Hypothalamus (tissue), 51 donors: ENCODE results near the gene ARID4B.
A peak's percentile ranks its signal among the peaks of the same experiment; 100 is the strongest.
"Not testable (repeated sequence)": the region's sequence is repeated elsewhere in the genome, so short reads cannot be mapped to it uniquely, and the experiment has no call there.

Experiments used
- DNase-seq, 51 donors: peaks; one replicate each; lab custom pipeline; 2025; lab: John Stamatoyannopoulos, UW

ARID4B gene, protein sequence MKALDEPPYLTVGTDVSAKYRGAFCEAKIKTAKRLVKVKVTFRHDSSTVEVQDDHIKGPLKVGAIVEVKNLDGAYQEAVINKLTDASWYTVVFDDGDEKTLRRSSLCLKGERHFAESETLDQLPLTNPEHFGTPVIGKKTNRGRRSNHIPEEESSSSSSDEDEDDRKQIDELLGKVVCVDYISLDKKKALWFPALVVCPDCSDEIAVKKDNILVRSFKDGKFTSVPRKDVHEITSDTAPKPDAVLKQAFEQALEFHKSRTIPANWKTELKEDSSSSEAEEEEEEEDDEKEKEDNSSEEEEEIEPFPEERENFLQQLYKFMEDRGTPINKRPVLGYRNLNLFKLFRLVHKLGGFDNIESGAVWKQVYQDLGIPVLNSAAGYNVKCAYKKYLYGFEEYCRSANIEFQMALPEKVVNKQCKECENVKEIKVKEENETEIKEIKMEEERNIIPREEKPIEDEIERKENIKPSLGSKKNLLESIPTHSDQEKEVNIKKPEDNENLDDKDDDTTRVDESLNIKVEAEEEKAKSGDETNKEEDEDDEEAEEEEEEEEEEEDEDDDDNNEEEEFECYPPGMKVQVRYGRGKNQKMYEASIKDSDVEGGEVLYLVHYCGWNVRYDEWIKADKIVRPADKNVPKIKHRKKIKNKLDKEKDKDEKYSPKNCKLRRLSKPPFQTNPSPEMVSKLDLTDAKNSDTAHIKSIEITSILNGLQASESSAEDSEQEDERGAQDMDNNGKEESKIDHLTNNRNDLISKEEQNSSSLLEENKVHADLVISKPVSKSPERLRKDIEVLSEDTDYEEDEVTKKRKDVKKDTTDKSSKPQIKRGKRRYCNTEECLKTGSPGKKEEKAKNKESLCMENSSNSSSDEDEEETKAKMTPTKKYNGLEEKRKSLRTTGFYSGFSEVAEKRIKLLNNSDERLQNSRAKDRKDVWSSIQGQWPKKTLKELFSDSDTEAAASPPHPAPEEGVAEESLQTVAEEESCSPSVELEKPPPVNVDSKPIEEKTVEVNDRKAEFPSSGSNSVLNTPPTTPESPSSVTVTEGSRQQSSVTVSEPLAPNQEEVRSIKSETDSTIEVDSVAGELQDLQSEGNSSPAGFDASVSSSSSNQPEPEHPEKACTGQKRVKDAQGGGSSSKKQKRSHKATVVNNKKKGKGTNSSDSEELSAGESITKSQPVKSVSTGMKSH (N-terminal part only)

DNA sequence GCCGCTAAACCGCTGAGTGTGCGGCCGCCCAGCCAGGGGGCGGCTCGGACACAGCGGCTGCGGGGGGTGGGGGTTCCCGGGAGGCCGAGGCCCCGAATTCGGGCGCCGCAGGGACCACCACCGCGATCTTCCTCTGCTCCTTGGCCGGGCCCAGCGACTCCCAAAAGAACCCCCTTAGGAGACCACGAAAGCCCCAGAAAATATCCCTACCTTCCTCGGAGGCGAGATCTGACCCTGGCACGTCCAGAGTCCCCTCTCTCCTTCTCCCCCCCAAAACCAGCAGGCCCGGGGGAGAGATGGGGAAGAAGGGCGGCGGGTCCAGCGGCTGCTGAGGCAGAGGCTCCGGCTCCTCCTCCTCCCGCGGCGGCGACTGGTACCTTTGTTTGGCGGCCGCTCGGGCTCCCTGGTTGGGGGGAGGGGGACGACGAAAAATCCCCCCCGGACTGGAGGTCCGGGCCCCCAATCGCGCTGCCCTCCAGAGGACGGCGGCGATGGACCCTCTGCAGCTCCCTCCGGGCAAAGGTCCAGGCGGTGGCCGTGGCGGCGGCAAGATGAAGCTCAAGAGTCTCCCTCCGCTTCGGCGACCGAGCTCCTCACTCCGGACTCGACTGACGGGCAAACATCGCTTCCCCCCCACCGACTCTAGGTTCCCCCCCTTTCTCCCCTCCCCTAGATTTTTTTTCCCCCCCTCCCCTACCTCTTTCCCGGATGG is at the start of gene ARID4B:
TSS of gene ARID4B (minus strand) at position 621 of the 712 bp plus-strand sequence. CDS start 1,260 bp downstream, outside the sequence.
- peak in 36 of 51 donors; percentile 25 to 98 (median 87) for DNase-seq

DNA sequence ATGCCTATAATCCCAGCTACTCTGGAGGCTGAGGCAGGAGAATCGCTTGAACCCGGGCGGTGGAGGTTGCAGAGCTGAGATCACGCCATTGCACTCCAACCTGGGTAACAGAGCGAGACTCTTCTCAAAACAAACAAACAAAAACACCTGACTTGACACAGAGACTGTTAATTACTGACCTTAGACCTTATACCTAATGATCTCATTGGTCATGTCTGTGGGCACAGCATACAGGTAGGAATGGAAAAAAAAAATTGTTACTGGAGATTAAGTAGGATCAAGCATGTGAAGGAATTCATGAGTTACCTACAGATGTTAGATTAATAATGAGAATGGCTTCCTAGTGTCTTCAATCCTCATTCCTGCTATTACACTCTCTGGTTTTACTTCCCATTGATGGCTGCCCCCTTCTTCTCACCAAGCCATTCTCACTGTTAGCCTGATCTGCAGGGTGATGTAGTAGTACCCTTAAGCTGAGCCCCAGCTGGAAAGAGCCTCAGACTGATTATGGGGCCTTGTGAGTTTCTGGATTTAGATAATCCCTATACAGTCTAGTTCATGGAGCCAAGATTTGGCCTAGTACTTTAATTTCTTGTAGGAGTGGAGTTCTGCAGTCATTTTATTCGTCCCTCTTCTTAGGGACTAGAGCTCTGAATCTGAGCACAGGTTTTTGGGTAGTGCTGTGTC is 48.1 kb upstream of the ARID4B start:
- DNase-seq = no peak

DNA sequence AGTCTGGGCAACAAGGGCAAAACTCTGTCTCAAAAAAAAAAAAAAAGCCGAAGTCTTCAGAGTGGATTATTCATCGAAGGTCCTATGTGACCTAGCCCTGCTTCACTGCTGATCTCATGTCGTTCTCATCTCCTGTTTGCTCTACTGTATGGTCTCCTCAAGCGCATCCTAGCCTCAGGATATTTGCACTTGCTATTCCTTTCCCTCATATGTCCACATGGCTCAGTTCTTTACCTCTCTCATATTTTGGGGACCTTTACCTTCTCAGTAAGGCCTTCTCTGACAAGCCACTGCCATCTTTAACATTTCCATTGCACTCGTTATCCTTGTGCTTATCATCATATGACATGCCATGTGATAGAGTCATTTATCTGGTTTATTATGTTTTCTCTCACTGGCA is 41.8 kb upstream of the ARID4B start:
- no peak for DNase-seq

DNA sequence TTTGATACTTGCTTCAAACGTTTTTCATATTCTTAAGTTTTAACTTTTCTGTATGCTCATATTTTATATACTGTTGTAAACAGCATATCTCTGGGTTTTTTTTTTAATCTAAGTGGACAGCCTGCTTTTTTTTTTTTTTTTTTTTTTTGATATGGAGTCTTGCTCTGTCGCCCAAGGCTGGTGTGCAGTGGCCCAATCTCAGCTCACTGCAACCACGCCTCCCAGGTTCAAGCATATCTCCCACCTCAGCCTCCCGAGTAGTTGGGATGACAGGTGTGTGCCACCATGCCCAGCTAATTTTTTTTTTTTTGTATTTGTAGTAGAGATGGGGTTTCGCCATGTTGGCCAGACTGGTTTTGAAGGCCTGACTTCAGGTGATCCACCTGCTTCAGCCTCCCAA is 40.4 kb upstream of the ARID4B start:
- no peak for DNase-seq

DNA sequence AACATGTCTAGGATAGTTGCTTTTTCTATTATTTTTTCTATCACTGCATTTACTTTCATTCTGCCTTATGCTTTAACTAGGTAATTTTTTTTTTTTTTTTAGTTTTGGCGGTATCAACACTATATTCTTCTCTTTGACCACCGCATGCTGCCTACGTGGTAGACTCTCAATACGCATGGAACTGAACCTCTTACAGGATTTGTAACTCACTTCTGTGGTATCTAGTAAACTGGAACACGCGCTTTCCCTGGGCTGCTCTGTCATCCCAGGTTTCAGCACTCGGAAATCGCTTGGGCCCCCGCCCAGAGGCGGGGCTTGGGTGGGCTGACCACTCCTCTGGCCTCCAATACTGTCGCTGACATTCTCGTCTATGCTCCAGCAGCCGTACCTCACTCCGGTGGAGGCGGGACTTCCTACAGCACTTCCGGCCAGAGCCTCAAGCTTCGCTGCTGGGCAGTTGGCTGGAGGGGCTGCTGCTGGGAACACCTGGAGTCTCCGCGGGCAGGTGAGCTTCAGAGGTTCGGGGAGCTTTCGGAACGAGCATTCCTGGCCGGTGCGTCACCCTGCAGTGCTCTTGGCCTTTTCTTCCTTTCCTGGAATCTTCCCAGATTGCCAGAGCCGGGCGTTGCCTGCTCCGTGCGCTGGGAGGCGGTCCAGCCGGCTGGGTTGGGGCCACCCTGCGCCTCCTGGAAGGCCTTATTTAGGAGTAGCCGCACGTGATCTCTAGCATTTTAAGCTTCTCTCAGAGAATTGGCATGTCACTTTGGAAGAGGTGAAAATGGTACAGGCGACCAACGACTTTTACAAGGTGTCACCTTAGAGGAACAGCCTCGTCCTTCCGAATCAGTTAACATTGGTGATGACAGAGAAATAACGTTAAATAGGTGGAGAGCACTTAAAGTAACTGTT is 39.3 kb upstream of the ARID4B start, which contains the start of gene TBCE:
TSS of gene TBCE (plus strand) at position 428 of the 909 bp plus-strand sequence. CDS start 12,623 bp downstream, outside the sequence.
- peak; percentile 31 to 97 (median 89) for DNase-seq

DNA sequence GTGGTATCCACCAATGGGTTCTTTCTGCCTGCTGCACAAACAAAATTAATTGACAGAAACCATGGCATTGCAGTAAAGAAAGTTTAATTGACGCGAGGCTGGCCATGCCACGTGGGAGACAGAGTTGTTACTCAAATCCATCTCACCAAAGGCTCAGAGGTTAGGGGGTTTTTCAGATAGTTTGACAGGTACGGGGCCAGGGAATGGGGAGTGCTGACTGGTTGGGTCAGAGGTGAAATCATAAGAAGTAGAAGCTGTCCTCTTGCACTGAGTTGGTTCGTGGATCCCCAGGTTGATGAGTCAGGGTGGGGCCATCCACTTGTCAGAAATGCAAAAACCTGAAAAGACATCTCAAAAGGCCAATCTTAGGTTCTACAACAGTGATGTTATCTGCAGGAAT is 38.3 kb upstream of the ARID4B start:
- no peak for DNase-seq

DNA sequence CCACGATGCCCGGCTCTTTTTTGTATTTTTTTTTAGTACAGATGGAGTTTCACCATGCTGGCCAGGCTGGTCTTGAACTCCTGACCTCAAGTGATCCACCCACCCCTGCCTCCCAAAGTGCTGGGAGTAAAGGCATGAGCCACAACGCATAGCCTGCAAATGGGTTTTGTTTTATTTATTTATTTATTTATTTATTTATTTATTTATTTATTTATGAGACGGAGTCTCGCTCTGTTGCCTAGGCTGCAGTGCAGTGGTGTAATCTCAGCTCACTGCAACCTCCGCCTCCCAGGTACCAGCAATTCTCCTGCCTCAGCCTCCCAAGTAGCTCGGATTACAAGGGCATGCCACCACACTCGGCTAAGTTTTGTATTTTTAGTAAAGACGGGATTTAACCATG is 36.2 kb upstream of the ARID4B start:
- DNase-seq = not testable (repeated sequence)

DNA sequence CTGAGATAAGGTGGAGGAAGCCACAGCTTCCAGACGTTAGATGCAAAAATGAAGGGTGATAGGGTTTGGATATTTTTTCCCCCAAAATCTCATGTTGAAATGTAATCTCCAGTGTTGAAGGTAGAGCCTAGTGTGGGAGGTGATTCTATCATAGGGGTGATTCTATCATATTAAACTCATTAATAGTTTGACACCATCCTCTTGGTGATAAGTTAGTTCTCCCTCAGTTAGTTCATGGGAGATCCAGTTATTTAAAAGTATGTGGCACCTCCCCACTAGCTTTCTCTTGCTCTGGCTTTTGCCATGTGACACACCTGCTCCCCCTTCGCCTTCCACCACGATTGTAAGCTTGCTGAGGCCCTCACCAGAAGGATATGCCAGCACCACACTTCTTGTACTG is 30.9 kb upstream of the ARID4B start:
- no peak for DNase-seq

DNA sequence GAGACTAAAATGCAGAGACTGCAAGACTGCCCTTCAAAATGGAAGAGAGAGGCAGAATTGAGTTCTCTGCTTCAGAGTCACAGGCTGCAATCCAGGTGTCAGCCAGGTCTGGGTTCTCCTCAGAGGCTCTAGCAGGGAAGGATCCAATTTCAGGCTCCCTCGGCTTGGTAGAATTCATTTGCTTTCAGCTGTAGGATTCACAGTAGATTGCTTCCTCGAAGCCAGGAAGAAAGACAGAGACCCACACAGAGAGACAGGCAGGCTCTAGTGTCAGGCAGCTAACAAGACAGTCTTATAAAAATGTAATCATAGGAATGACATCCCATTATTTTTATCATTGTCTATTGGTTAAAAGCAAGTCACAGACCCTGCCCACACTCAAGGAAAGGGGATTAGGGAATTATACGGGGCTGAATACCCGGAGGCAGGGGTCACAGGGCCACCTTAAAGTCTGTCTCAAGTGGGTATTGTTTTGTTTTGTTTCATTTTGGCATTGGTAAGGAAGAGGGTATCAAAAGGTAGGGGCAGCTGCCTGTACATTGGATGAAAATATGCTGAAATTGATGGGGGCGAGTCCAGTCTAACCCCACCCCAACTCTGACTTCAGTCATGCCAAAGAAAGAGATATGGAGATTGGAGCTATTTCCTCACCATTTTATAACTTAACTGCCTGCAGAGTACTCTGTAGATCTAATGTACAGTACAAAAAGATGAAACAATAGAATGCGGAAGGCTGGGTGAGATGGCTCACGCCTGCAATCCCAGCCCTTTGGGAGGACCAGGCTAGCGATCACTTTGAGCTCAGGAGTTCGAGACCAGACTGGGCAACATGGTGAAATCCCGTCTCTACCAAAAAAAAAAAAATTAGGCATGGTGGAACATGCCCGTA is 29.8 kb upstream of the ARID4B start:
- no peak for DNase-seq

DNA sequence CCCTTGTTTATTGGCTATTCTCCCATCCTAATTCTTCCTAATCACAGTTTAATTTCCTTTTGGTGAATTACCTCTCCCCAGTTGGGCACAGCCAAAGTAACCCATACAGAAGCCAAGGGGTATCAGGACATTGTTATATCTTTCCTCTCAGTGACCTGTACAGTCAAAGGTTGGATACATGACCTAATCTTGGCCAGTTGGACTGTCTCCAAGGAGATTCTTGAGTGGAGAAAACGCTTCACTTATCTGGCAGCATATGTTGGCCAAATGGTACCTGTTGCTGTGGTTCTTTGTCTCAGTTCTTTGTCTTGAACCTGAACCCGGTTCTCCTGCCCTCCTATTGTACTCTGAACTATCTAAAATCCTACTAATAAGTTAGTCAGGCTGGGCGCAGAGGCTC is 23.9 kb upstream of the ARID4B start:
- no peak for DNase-seq

DNA sequence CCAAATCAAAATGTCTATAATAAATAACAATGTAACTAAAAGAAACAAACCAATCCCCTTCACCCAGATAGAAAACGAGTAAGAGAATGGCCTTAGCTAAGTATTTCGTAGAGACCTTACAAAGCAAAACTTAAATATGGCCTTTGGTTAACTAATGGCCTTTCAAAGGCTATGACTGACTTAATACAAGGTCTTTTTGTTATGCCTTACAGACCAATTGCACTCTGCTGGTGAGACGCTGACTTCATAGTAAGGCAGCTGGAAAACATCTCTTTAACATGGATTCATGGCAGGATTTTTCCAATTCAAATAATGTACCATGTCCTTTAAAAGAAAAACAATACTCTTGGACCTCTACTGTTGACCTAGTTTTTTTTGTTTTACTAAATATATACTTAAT is 23.5 kb upstream of the ARID4B start:
- no peak for DNase-seq

DNA sequence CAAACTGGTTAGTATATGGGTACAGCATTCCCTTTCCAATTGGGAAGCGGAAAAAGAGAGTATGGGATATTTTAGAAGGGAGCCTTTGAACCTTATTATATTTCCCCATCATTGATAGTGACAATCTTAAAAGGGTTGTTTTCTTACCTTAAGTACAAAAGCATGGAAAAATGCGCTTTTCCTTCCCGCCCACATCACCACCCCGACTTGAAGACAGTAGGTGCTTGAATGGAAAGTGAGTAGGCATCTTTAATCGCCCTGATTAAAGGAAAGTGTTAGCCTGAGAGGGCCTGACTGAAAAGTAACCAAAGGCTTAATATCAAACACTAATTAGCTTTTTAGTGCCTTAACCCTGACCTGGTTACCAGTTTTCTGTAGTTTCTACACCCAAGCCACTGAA is 15.7 kb upstream of the ARID4B start:
- no peak for DNase-seq

DNA sequence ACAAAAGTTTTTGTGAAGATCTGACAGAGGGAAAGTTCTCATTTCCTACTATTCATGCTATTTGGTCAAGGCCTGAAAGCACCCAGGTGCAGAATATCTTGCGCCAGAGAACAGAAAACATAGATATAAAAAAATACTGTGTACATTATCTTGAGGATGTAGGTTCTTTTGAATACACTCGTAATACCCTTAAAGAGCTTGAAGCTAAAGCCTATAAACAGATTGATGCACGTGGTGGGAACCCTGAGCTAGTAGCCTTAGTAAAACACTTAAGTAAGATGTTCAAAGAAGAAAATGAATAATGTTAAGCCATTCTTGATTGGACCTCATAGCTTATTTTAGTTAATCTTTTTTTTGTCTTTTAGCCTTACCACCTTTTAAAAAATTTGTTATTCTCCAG is 14.5 kb upstream of the ARID4B start:
- no peak for DNase-seq

DNA sequence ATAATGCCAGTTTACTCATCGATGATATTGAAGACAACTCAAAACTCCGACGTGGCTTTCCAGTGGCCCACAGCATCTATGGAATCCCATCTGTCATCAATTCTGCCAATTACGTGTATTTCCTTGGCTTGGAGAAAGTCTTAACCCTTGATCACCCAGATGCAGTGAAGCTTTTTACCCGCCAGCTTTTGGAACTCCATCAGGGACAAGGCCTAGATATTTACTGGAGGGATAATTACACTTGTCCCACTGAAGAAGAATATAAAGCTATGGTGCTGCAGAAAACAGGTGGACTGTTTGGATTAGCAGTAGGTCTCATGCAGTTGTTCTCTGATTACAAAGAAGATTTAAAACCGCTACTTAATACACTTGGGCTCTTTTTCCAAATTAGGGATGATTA is 14.1 kb upstream of the ARID4B start:
- no peak for DNase-seq

DNA sequence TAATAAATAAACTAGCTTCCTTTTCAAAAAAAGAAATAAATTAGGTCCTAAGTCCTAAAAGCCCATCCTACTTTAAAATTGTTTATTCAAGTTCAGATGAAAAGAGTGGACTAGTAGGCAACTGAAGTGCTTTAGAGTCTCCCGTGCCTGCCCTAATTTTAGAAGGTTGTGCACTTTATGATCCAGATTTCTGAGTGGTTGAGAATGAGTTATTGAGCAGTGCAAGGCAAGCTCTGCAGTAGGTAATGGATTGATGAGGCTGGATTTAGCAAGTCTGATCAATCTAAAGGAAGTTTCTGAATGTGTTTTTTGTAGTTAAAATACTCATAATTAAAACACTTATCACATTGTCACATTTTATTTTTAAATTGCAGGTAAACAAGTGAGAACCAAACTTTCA is 13.4 kb upstream of the ARID4B start:
- no peak for DNase-seq

DNA sequence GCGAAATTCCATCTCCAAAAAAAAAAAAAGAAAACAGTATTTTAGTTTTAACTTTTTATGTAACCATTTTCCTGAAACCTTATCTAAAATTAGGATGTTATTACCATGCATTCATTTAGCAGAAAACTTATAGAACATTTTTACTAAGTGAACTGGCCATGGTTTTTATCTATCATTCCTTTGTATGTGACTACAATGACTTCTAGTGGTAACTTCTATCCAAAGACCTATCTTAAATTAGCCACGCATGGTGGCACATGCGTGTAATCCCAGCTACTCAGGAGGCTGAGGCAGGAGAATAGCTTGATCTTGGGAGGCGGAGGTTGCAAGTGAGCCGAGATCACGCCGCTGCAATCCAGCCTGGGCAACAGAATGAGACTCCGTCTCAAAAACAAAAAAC is 11.8 kb upstream of the ARID4B start:
- no peak for DNase-seq

DNA sequence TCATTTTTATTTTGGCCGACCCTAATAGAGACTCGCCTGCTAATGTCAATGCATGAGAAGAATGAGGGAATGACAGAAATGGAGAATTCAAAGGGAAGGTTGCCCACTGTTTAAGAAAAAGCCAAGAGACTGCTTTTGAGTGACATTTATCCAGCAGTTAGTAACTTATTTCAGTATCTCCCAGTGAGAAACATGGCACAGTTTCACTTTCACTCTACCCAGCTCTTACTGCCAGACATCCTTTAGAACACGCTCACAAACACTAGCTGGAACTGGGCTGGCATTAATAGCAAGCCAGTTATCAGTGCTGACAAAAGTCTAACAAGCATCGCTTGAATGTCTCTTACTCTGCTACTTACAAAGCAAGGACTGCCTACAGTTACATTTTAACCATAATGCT is 8.9 kb upstream of the ARID4B start:
- no peak for DNase-seq

DNA sequence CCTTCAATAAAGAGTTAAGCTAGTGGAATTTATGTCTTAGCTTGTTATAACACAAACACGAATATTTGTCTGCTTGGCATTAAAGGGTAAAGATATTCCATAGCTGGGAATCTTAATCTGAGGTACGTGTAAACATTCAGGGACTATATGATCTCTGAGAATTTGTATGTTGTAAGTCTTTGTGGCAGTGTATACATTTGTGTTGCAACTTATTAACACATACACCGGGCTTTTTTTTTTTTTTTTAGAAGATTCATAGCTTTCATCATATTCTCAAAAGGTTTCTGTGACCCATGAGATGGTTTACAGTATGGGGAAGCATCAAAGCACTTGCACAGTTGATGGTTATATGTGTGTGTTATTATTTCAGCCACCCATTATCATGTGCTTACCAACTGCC is 3.4 kb upstream of the ARID4B start:
- no peak for DNase-seq
